NOMO-1 treated with DMSO at 0.1 percent for 48 hours (cell line): Measurements from ENCODE around the gene TRIM8.

Source experiments
- DNase-seq: peaks from one replicate; lab custom pipeline; 2025; ENCODE audit not compliant: unreplicated experiment; lab: John Stamatoyannopoulos, UW

TRIM8 gene

GRCh38 chr10:102668326-102669107, 24.2 kb downstream of the TRIM8 start:
- no peak for DNase-seq

- DNase-seq: no peak
Measured at GRCh38 chr10:102669206-102670064, 25.2 kb downstream of the TRIM8 start.

GRCh38 chr10:102670065-102670670, 25.9 kb downstream of the TRIM8 start:
- no peak for DNase-seq

- no peak for DNase-seq
Measured at GRCh38 chr10:102670871-102671434, 26.7 kb downstream of the TRIM8 start.

GRCh38 chr10:102673236-102673818, 29.0 kb downstream of the TRIM8 start:
- DNase-seq: no peak

- DNase-seq: peak; percentile 22
Measured at GRCh38 chr10:102673819-102674511, 29.7 kb downstream of the TRIM8 start.

GRCh38 chr10:102674566-102674965, 30.3 kb downstream of the TRIM8 start:
- no peak for DNase-seq

- no peak for DNase-seq
Measured at GRCh38 chr10:102675011-102675665, 30.9 kb downstream of the TRIM8 start.

GRCh38 chr10:102675666-102676533, 31.6 kb downstream of the TRIM8 start:
- peak; percentile 75 for DNase-seq

- DNase-seq: no peak
Measured at GRCh38 chr10:102676534-102677315, 32.4 kb downstream of the TRIM8 start.

GRCh38 chr10:102677331-102678067, 33.2 kb downstream of the TRIM8 start:
- DNase-seq: no peak

- no peak for DNase-seq
Measured at GRCh38 chr10:102678068-102678400, 33.8 kb downstream of the TRIM8 start.

GRCh38 chr10:102678842-102679289, 34.6 kb downstream of the TRIM8 start:
- DNase-seq: peak; percentile 65

- DNase-seq: no peak
Measured at GRCh38 chr10:102679596-102679995, 35.3 kb downstream of the TRIM8 start.

- DNase-seq: no peak
Measured at GRCh38 chr10:102681696-102682095, 37.4 kb downstream of the TRIM8 start.

GRCh38 chr10:102682416-102682815, 38.1 kb downstream of the TRIM8 start:
- DNase-seq: no peak

- no peak for DNase-seq
Measured at GRCh38 chr10:102682981-102683380, 38.7 kb downstream of the TRIM8 start.

GRCh38 chr10:102683736-102684135, 39.5 kb downstream of the TRIM8 start:
- DNase-seq: no peak
